Osteoblast (primary cell): ENCODE results near the gene PLEKHN1. TPM values are rescaled to one million over a fixed set of nuclear protein-coding genes. Genes with fewer than 3 reads are reported as not detected.

Experiments used
- DNase-seq: peaks from one replicate; pipeline ENCODE4 v3.0.0; 2011; ENCODE audit warnings: low spot score, mixed read lengths; ENCODE audit not compliant: insufficient read length; ENCODE audit errors: missing footprints
- H2AFZ ChIP-seq: 2 replicates; pipeline ENCODE4 v1.6.0; 2011; ENCODE audit warnings: mild to moderate bottlenecking, low read length
- H3K27ac ChIP-seq: 2 replicates; pipeline ENCODE4 v1.5.1; 2011; ENCODE audit warnings: mild to moderate bottlenecking, low read depth, low read length, moderate library complexity
- H3K27me3 ChIP-seq: 2 replicates; pipeline ENCODE4 v1.6.0; 2012; ENCODE audit warnings: mild to moderate bottlenecking, control low read depth, inconsistent platforms, low read length, moderate library complexity; ENCODE audit not compliant: insufficient read depth
- H3K36me3 ChIP-seq: 2 replicates; pipeline ENCODE4 v1.5.1; 2011; ENCODE audit warnings: mild to moderate bottlenecking, low read length, control low read depth, moderate library complexity; ENCODE audit not compliant: insufficient read depth
- H3K4me1 ChIP-seq: 2 replicates; pipeline ENCODE4 v1.5.1; 2011; ENCODE audit warnings: mild to moderate bottlenecking, low read length, control low read depth, moderate library complexity; ENCODE audit not compliant: insufficient read depth
- H3K4me2 ChIP-seq: 2 replicates; pipeline ENCODE4 v1.6.0; 2011; ENCODE audit warnings: mild to moderate bottlenecking, low read length; ENCODE audit not compliant: insufficient read depth
- H3K4me3 ChIP-seq: fragments of 200-600 bp; sonication (generic); 3 replicates; pipeline ENCODE4 v1.5.1; 2012; ENCODE audit warnings: mild to moderate bottlenecking, low read length, inconsistent platforms; ENCODE audit not compliant: insufficient read depth
- H3K79me2 ChIP-seq: 2 replicates; pipeline ENCODE4 v1.6.0; 2012; ENCODE audit warnings: mild to moderate bottlenecking, low read length, control low read depth, inconsistent platforms; ENCODE audit not compliant: insufficient read depth
- H3K9me3 ChIP-seq: 2 replicates; pipeline ENCODE4 v1.5.1; 2011; ENCODE audit warnings: low read depth, low read length, control low read depth
- H4K20me1 ChIP-seq: 2 replicates; pipeline ENCODE4 v1.6.0; 2012; ENCODE audit warnings: mild to moderate bottlenecking, low read length, control low read depth; ENCODE audit not compliant: insufficient read depth
- CTCF ChIP-seq: IDR thresholded peaks from 2 replicates; pipeline ENCODE4 v1.5.1; 2011; ENCODE audit warnings: mild to moderate bottlenecking, low read depth, low read length, moderate library complexity; ENCODE audit errors: extremely low read depth
- small RNA-seq: library from RNA; depleted of rRNA; stranded (forward); fragments of <200 nt; gene quantifications from one replicate; pipeline ENCODE3, GENCODE V24; 2012
- total RNA-seq: library from RNA; depleted of rRNA; stranded (reverse); fragments of >200 nt; gene quantifications from 2 replicates; pipeline ENCODE4 v1.2.3, GENCODE V29; 2012

PLEKHN1 gene
- total RNA-seq, 1 donor, result 0.36 TPM

GRCh38 chr1:1024771-1025699 lies 58.8 kb downstream of the PLEKHN1 start:
- Histone ChIP-seq H3K36me3 (no peaks in the 10 kb centered on the region), H3K27me3 (no peaks in the 10 kb centered on the region), H3K4me1 (peaks cover 3% of the 10 kb centered on the region), H3K9me3 (no peaks in the 10 kb centered on the region), H4K20me1 (peaks cover 4% of the 10 kb centered on the region), H3K79me2 (no peaks in the 10 kb centered on the region), H3K27ac (no peak overlapping the region), H2AFZ (no peak overlapping the region), H3K4me2 (no peak overlapping the region), H3K4me3 (no peak overlapping the region)
- no peak for DNase-seq
- TF ChIP-seq CTCF, result no peak

Small RNA genes lying within 50 kb of the gene (small RNA-seq; reads per million reads assigned to genes)
- gene AL645608.3, result not detected

Other genes with a start within 250 kb of the PLEKHN1 start
- gene SAMD11, start 42.6 kb upstream of the PLEKHN1 start, total RNA-seq, result 7.7 and 8.3 TPM in 2 replicates
- gene NOC2L, start 7.2 kb upstream of the PLEKHN1 start, total RNA-seq, result 47.7 and 47.8 TPM in 2 replicates
- 5.4 and 6.2 TPM in 2 replicates for gene KLHL17, start 5.9 kb upstream of the PLEKHN1 start, total RNA-seq
- not detected in 2 replicates for gene PERM1, start 15.6 kb downstream of the PLEKHN1 start, total RNA-seq
- gene HES4, start 33.6 kb downstream of the PLEKHN1 start, total RNA-seq, result 0.29 and 0.72 TPM in 2 replicates
- 55.4 and 90.5 TPM in 2 replicates for gene ISG15, start 47.0 kb downstream of the PLEKHN1 start, total RNA-seq
- 14.7 and 30.0 TPM in 2 replicates for gene AGRN, start 53.6 kb downstream of the PLEKHN1 start, total RNA-seq
- not detected in 2 replicates for gene RNF223, start 107.8 kb downstream of the PLEKHN1 start, total RNA-seq
- gene C1orf159, start 149.6 kb downstream of the PLEKHN1 start, total RNA-seq, result 5.4 and 8.5 TPM in 2 replicates
- gene TTLL10, start 207.4 kb downstream of the PLEKHN1 start, total RNA-seq, result not detected in 2 replicates
- 0.29 TPM in 1 of 2 replicates, not detected in the other for gene TNFRSF18, start 240.1 kb downstream of the PLEKHN1 start, total RNA-seq
- gene TNFRSF4, start 247.7 kb downstream of the PLEKHN1 start, total RNA-seq, result under 0.01 TPM in 1 of 2 replicates, not detected in the other